ENCODE measurements around the gene EXOC6B.

The EXOC6B gene

DNA sequence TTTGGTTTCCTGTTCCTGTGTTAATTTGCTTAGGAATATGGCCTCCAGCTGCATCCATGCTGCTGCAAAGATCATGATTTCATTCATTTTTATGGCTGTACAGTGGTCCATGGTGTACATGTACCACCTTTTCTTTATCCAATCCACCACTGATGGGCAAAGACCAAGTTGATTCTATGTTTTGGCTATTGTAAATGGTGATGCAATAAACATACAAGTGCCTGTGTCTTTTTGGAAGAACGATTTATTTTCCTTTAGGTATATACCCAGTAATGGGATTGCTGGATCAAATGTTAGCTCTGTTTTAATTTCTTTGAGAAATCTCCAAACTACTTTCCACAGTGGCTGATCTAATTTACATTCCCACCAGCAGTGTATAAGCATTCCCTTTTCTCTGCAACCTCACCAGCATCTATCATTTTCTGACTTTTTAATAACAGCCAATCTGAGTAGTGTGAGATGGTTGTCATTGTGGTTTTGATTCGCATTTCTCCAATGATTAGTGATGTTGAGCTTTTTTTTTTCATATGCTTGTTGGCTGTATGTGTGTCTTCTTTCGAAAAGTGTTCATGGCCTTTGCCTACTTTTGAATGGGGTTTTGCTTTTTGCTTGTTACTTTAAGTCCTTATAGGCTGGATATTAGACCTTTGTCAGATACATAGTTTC, 19.4 kb downstream of the EXOC6B start:
- Mint-ChIP-seq H3K4me3 (no peak overlapping the region), H3K9me3 (peaks cover 30% of the 10 kb centered on the region), H3K4me1 (no peaks in the 10 kb centered on the region), H3K36me3 (ENCODE audit: low read depth) (peaks cover 37% of the 10 kb centered on the region), H3K27me3 (ENCODE audit: low read depth) (no peaks in the 10 kb centered on the region), H3K27ac (no peak overlapping the region)
- TF ChIP-seq, protein P1, sequence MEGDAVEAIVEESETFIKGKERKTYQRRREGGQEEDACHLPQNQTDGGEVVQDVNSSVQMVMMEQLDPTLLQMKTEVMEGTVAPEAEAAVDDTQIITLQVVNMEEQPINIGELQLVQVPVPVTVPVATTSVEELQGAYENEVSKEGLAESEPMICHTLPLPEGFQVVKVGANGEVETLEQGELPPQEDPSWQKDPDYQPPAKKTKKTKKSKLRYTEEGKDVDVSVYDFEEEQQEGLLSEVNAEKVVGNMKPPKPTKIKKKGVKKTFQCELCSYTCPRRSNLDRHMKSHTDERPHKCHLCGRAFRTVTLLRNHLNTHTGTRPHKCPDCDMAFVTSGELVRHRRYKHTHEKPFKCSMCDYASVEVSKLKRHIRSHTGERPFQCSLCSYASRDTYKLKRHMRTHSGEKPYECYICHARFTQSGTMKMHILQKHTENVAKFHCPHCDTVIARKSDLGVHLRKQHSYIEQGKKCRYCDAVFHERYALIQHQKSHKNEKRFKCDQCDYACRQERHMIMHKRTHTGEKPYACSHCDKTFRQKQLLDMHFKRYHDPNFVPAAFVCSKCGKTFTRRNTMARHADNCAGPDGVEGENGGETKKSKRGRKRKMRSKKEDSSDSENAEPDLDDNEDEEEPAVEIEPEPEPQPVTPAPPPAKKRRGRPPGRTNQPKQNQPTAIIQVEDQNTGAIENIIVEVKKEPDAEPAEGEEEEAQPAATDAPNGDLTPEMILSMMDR (IDR thresholded peaks at IDR 0.05; ENCODE audit: unreplicated experiment in 3 of 3): no peak

DNA sequence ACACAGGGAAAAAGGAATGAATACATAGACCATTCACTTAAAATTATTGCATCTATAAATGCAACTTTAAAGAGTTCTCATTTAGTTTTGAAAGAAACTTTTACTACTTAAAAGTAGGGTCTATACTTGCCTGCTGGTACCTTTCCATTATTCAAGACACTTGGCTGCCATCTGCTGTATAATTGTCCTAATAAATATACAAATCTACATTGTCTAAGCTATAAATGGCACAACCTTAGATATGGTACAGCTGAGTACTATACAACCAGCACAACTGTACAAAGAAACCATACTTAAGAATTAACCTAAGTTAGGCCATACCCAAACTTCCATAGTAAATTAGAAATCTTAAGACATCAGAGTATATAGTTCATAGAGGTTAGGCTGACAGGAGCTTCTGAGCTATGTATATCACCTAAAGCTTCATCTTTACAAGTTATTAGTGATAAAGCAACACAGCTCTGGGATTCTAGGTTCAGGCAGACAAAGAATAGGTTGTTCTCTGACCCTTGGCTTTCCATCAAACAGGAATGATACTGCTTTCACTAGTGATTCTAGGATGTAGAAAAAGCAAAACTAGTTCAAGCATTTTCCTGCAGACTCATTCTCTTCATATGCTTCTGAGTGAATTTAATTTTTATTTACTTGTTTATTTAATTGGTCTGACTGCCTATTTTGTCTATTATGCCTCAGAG, 22.1 kb downstream of the EXOC6B start:
- Mint-ChIP-seq H3K27ac (no peak overlapping the region), H3K36me3 (ENCODE audit: low read depth) (peaks cover 16% of the 10 kb centered on the region), H3K27me3 (ENCODE audit: low read depth) (no peaks in the 10 kb centered on the region), H3K4me3 (no peak overlapping the region), H3K9me3 (peaks cover 13% of the 10 kb centered on the region), H3K4me1 (no peaks in the 10 kb centered on the region)
- TF ChIP-seq, protein P1 (IDR thresholded peaks at IDR 0.05; ENCODE audit: unreplicated experiment in 3 of 3): no peak

DNA sequence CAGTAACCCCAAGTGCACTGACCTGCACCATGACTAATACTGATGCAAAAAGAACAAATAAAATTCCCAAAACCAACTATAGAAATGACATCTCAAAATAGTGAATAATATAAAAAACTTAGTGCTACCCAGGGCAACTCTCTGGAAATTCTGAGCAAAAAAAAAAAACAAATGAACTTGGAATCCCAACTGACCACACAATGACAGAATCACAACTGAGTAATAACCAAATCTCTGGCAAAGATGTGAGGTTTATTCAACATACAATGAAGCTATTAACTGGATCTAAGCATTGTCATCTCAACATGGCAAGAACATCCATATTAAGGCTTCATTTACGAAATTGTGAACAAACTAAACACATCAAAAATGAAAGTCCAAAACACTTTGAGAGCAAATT, 22.7 kb downstream of the EXOC6B start:
- H3K27ac Mint-ChIP-seq: no peak overlapping the region
- peaks cover 11% of the 10 kb centered on the region for H3K9me3 Mint-ChIP-seq
- TF ChIP-seq, protein P1 (IDR thresholded peaks at IDR 0.05; ENCODE audit: unreplicated experiment in 3 of 3): no peak
- peaks cover 12% of the 10 kb centered on the region for H3K36me3 Mint-ChIP-seq (ENCODE audit: low read depth)
- no peaks in the 10 kb centered on the region for H3K27me3 Mint-ChIP-seq (ENCODE audit: low read depth)
- H3K4me1 Mint-ChIP-seq: no peaks in the 10 kb centered on the region
- no peak overlapping the region for H3K4me3 Mint-ChIP-seq

DNA sequence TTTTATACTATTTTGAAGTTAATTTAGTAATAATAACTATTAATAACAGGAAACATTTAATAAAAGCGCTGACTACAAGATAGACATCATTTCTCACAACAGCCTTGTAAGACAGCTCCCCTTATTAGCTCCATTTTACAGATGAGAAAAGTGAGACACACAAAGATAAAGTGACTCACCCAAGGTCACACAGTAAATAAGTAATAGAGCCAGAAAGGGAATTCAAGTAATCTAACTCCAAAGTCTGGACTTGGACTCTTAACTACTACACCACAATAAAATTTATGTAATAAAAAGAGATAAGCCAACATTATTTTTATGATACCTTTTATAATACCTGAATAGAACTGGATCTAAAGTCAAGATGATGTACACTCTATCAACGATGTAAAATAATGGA, 25.3 kb downstream of the EXOC6B start:
- H3K36me3 Mint-ChIP-seq (ENCODE audit: low read depth): no peaks in the 10 kb centered on the region
- no peaks in the 10 kb centered on the region for H3K9me3 Mint-ChIP-seq
- H3K27me3 Mint-ChIP-seq (ENCODE audit: low read depth): no peaks in the 10 kb centered on the region
- peaks cover 5% of the 10 kb centered on the region for H3K4me1 Mint-ChIP-seq
- no peak overlapping the region for H3K27ac Mint-ChIP-seq
- no peak overlapping the region for H3K4me3 Mint-ChIP-seq
- TF ChIP-seq, protein P1 (IDR thresholded peaks at IDR 0.05; ENCODE audit: unreplicated experiment in 3 of 3): no peak

DNA sequence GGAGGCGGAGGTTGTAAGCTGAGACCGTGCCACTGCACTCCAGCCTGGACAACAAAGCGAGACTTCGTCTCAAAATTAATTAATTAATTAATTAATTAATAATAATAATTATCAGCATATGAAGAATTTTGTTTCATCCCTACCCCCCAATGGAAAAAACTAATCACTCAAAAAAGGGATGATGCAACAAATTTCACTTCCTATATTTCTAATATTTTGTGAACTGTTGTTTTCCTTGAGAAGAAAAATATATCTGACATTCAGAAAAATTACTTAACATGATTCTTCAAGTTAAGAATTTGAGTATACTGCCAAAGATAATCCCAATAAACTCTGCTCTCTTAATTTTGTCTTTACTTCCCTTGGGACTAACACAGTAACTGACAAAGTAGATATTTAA, 28.1 kb downstream of the EXOC6B start:
- Mint-ChIP-seq H3K27me3 (ENCODE audit: low read depth) (no peaks in the 10 kb centered on the region), H3K4me3 (no peak overlapping the region), H3K9me3 (no peaks in the 10 kb centered on the region), H3K4me1 (peaks cover 23% of the 10 kb centered on the region), H3K36me3 (ENCODE audit: low read depth) (no peaks in the 10 kb centered on the region), H3K27ac (no peak overlapping the region)
- TF ChIP-seq, protein P1 (IDR thresholded peaks at IDR 0.05; ENCODE audit: unreplicated experiment in 3 of 3): no peak

DNA sequence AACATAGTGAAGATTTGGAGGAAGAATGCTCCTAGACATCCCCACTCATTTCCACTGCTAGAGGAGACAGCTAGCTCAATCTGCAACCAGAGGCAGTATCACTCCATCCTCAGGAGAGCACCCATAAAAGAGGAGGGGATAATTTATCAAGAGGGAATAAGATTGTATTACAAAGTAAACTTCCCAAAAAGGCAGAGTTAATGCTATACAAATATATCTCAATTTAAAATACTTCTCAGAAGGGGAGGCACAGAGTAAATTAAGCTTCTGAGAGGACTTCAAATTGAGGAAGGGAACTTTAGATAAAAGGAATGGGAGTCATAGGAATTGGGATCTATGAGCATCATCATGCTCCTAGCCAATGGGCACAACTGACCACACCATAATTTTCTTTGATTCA, 29.1 kb downstream of the EXOC6B start:
- H3K36me3 Mint-ChIP-seq (ENCODE audit: low read depth): no peaks in the 10 kb centered on the region
- H3K9me3 Mint-ChIP-seq: no peaks in the 10 kb centered on the region
- no peak overlapping the region for H3K27ac Mint-ChIP-seq
- no peak overlapping the region for H3K4me3 Mint-ChIP-seq
- H3K4me1 Mint-ChIP-seq: peaks cover 23% of the 10 kb centered on the region
- H3K27me3 Mint-ChIP-seq (ENCODE audit: low read depth): no peaks in the 10 kb centered on the region
- TF ChIP-seq, protein P1 (IDR thresholded peaks at IDR 0.05; ENCODE audit: unreplicated experiment in 3 of 3): no peak
